Superior temporal gyrus (tissue), 1 donor: ENCODE results near the gene GDPD3.
"Not testable (repeated sequence)": the region's sequence is repeated elsewhere in the genome, so short reads cannot be mapped to it uniquely, and the experiment has no call there.

Experiments used
- DNase-seq: peaks from one replicate; pipeline ENCODE4 v3.0.0-alpha.2; 2016; ENCODE audit errors: extremely low spot score

Gene GDPD3, protein sequence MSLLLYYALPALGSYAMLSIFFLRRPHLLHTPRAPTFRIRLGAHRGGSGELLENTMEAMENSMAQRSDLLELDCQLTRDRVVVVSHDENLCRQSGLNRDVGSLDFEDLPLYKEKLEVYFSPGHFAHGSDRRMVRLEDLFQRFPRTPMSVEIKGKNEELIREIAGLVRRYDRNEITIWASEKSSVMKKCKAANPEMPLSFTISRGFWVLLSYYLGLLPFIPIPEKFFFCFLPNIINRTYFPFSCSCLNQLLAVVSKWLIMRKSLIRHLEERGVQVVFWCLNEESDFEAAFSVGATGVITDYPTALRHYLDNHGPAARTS

DNA sequence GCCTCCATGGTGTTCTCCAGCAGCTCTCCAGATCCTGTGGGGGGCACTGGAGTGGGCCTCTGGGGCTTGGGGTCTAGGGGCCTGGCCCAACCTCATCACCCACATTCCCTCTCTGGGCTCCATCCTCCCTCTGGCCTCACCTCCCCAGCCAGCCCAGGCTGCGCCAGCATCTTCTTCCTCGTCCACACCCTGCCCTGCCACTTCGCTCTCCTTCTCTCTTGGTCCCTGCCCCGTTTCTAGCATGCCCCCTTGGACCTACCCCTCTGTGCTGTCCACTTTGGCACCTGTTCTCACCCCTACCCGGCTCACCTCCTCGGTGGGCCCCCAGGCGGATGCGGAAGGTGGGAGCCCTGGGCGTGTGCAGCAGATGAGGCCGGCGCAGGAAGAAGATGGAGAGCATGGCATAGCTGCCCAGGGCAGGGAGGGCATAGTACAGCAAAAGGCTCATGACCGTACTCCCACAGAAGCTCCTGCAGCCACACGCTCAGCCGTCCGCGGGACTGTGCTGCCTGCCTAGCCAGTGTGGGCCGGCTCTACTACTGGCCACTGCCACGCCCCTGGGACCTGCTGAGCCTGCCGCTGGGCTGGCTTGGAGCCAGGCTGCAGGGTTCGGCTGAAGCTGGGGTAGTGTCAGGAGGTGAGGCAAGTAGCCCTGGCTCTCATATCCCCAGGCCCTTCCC lies at the start of gene GDPD3:
GDPD3 (minus strand) TSS at position 507 of the 680 bp plus-strand sequence; CDS start at position 448, 59 bp downstream.
- DNase-seq = no peak

DNA sequence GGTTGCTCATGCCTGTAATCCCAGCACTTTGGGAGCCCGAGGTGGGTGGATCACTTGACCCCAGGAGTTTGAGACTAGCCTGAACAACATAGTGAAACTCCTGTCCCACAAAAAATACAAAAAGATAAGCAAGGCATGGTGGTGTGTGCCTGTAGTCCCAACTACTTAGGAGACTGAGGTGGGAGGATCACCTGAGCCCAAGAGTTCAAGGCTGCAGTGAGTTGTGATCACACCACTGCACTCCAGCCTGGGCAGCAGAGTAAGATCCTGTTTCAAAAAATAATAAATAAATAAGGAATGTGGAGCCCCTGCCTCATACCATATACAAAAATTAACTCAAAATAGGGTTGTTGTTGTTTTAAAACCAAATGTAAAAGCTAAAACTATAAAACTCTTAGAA lies 43.9 kb upstream of the GDPD3 start:
- DNase-seq = no peak

DNA sequence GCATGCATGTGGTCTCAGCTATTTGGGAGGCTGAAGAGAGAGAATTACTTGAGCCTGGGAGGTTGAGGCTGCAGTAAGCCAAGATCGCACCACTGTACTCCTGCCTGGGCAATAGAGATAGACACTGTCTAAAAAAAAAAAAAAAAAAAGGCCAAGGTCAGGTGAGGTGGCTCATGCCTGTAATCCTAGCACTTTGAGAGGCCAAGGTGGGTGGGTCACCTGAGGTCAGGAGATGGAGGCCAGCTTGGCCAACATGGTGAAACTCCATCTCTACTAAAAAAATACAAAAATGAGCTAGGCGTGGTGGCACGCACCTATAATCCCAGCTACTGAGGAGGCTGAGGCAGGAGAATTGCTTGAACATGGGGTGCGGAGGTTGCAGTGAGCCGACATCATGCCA lies 41.9 kb upstream of the GDPD3 start:
- DNase-seq = no peak

DNA sequence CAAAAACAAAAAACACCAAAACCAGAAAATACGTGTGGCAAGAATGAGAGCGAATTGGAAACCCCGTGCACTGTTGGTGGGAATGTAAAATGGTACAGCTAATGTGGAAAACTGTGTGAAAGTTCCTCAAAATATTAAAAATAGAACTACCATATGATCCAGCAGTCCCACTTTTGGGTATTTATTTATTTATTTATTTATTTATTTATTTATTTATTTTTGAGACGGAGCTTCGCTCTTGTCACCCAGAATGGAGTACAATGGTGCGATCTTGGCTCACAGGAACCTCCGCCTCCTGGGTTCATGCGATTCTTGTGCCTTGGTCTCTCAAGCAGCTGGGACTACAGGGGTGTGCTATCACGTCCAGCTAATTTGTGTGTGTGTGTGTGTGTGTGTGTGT lies 39.2 kb upstream of the GDPD3 start:
- no peak for DNase-seq

DNA sequence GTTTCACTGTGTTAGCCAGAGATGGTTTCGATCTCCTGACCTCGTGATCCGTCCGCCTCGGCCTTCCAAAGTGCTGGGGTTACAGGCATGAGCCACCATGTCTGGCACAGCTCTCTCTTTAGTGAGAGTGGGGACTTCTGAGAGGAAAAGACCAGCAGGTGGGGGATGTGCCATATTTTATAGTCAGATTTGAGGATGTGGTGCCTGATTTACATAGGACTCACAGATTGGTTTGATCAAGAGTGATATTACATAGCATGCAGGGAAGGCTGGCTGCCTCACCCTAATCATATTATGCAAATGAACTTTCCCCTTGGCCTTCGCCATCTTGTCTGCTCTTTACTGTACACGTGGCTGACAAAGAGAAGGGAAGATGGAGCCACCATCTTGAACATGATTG lies 37.8 kb upstream of the GDPD3 start:
- DNase-seq = no peak

DNA sequence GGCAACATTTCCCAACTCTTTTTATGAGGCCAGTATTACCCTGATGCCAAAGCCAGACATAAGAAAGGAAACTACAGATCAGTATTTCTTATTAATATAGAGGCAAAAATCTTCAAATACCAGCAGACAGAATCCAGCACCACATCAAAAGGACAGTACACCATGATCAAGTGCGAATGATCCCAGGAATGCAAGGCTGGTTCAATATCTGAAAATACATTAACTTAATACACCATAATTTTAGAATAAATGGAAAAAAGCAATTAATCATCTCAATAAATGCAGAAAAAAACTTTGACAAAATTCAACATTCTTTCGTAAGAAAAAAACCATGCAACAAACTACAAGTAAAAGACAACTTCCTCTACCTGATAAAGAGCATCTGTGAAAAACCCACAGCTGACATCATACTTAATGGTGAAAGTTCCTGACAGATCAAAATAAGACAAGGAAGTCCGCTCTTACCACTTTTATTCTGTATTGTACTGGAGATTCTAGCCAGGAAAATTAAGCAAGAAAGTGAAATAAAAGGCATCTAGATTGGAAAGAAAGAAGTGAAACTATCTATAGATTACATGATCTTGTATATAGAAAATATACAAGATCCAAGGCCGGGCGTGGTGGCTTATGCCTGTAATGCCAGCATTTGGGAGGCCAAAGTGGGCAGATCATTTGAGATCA lies 36.1 kb upstream of the GDPD3 start:
- no peak for DNase-seq

DNA sequence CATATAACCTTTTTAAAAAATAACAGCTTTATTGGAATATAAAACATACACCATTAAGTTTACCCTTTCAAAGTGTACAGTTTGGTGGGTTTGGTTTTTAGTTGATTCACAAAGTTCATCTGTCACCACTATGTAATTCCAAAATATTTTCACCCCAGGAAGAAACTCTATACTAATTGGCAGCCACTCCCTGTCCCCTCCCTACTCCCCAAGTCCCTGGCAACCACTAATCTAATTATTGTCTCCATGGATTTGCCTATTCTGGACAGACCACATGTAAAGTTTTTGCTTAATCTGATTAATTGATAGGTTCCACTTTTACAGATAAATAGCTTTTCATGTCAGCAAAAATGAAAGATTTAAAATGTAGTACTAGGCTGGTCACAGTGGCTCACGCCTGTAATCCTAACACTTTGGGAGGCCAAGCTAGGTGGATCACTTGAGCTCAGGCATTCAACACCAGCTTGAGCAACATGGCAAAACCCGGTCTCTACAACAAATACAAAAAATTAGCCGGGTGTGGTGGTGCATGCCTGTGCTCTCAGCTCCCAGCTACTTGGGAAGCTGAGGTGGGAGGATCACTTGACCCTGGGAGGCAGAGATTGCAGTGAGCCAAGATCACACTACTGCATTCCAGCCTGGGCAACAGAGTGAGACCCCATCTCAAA lies 34.6 kb upstream of the GDPD3 start:
- DNase-seq = no peak

DNA sequence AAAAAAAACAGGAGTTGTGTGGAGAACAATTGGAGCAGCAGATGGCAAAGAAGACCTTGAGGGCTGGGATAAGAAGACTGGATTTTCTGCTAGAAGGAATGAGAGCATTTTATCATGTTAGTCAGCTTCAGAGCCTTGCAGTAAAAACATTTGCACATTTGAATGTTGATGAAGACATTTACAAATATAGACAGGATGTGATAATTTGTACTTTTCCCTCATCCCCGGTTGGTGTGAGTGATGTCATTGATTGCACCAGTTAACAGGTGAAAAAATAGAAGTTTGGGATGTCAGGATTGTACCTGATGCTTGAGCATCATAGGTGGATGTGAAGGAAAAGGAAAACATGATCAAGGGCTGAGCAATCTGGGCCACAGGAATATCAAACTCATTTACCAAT lies 32.3 kb upstream of the GDPD3 start:
- peak; percentile 56 for DNase-seq

DNA sequence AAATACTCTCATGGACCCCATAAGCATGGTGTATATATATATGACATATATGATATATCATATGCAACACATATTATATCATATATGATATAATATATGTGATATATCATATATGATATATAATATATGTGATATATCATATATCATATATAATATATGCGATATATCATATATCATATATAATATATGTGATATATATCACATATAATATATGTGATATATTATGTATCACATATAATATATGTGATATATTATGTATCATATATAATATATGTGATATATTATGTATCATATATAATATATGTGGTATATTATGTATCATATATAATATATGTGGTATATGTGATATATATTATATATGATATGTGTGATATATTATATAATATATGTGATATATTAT lies 31.6 kb upstream of the GDPD3 start:
- DNase-seq = no peak

DNA sequence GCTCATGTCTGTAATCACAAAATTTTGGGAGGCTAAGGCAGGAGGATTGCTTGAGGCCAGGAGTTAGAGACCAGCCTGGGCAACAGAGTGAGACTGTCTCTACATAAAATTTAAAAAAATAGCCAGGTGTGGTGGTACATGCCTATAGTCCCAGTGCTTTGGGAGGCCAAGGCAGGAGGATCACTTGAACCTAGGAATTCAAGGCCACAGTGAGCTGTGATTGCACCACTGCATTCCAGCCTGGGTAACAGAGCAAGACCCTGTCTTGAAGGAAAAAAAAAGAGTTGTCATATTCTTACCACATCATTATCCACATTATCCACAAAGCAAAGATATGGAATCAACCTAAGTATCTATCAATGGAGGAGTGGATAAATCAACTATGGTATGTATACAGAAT lies 30.7 kb upstream of the GDPD3 start:
- DNase-seq = no peak

DNA sequence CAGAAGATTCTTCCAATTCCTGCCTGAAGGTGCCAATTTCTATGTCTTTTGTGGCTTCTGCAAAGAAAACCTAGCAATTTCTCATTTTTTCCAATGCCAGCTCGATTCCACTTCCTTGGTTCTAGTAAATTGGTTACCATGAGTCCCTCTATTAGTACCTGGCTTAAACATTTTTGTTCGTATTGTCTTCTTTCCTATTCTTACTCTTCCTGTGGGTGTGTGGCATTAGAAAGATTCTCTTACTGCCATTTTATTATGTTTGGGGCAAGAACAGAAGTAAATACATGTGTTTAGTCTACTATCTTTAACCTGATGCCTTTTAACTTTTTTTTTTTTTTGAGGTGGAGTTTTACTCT lies 30.0 kb upstream of the GDPD3 start:
- no peak for DNase-seq

DNA sequence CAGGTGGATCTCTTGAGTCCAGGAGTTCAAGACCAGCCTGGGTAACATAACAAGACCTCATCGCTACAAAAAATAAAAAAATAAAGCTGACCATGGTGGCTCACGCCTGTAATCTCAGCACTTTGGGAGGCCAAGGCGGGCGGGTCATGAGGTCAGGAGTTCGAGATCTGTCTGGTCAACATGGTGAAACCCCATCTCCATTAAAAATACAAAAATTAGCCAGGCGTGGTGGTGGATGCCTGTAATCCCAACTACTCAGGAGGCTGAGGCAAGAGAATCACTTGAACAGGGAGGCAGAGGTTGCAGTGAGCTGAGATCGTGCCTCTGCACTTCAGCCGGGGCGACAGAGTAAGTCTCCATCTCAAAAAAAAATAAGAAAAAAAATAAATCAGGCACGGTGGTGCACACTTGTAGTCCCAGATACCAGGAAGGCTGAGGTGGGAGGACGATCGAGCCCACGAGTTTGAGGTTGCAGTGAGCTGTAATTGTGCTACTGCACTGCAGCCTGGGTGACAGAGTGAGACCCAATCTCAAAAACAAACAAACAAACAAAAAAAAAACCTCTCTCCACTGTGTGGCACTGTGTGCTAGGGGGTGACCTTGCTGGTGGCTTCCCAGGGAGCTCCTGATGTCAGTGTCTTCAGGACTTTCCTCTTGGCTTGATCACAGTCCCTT lies 29.5 kb upstream of the GDPD3 start:
- no peak for DNase-seq

DNA sequence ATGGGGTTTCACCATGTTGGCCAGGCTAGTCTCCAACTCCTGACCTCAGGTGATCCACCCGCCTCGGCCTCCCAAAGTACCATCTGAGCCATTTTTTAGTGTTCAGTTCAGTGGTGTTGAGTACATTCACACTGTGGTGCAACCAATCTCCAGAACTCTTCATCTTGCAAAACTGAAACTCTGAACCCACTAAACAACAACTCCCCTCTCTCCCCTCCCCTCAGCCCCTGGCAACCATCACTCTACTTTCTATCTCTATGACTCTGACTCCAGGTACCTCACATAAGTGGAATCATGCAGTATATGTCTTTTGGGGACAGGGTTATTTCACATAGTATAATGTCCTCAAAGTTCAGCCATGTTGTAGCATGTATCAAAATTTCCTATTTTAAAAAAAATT lies 28.4 kb upstream of the GDPD3 start:
- DNase-seq = no peak

DNA sequence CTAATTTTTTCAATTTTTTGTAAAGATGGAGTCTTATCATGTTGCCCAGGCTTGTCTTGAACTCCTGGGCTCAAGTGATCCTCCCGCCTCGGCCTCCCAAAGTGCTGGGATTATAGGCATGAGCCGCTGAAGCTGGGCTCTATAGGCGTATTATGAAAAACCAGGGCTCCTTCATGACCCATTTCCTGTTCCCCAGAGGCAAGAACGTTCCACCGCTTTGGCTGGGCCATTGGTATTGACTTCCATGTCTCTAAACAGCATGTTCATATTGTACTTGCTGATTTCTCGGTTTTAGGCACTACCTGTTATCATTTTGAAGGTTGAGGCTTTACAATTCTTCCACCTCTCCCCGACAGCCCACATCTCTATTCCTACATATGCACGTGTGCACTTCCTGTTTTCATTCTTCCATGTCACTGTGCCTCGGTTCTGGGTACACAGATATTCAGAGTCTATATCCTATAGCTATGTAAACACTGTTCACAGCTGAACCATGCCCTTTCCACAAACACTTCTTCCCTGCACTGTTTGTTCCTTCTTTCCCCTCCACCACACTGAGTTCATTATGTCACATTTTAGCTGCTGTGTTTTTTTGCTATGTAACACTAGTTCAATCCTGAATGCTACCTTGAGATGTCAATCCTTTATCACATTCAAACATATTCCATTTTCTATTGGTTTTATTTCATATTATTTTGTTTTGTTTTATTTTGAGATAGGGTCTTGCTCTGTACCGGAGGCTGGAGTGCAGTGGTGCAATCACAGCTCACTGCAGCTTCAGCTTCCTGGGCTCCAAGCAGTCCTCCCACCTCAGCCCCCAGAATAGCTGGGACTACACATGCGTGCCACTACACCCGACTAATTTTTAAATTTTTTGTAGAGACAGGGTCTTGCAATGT lies 26.5 kb upstream of the GDPD3 start:
- DNase-seq = no peak

DNA sequence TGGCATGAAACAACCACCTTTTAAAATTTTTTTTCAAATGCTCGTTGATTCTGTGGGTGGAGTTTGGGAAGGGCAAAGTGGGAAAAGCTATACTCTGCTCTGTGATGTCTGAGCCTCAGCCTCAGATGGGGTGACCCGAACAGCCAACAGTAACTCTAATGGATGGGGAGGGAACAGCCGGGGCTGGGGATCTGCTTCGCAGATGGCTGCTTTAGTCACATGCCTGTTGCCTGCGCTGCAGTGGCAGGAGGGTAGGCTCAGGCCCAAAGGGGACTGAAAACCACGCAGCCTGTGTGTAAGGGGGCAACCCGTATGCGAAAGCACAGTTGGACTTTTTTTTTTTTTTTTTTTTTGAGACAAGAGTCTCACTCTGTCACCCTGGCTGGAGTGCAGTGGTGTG lies 24.6 kb upstream of the GDPD3 start:
- no peak for DNase-seq

DNA sequence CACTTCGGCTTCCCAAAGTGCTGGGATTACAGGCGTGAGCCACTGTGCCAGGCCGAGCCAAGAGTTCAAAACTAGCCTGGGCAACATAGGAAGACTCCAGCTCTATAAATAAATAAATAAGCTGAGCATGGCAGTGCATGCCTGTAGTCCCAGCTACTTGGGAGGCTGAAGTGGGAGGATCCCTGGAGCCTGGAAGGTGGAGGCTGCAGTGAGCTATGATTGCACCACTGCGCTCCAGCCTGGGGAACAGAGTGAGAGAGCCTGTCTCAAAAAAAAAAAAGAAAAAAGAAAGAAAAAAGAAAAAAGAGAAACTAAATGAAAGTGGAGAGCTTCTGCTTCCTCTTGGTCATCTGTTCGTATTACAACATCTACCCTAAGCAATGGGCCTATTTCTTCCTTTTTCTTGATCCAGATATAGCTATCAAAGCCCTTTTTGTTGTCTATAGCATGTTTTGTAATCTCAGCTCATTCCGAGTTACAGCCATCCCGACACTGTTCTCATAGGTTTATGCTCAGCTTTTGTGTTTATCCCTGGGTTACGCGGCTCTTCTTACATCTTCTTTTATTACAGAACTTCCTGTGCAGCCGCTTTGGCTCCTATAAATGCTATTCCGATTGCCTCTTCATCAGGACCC lies 23.8 kb upstream of the GDPD3 start:
- no peak for DNase-seq

DNA sequence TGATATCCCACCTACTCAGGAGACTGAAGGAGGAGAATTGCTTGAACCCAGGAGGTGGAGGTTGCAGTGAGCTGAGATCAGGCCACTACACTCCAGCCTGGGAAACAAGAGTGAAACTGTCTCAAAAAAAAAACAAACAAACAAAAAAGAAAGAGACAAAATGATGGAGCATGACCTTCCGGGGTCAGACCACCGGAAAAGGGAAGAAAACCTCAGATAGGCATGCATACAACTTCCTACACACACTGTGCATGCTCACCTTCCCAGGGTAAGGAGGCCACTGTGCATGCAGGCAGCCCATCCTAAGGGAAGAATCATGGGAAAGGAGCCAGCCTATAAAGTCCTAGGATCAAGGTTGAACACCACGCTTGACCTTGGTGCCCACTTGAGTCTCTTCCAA lies 19.3 kb upstream of the GDPD3 start:
- DNase-seq = no peak

DNA sequence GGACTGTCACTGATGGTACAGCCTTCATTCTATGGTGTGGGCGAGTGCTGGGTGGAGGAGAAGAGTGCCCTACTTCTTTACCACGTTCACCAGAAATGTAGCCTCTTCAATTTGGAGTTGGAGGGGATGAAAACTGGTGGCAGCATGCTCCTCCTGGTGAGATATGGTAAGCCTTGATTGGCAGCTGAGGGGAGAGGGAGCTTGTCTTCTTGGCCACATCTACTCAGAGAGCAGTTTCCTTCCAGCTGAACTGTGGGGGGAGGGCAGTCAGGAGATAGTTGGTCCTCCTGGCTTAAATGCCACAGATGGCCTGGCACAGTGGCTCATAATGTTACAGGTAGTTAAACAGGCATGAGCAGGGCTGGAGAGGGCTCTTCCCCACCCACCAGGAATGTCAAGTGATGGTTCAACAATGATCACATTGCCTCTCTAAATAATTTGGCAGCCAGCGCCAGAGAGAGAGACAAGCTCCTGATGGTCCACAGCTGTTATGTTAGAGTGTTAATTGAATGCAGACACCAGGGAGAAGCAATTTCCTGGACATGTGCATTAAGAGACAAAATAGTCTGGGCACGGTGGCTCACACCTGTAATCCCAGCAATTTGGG lies 18.6 kb upstream of the GDPD3 start:
- peak; percentile 28 for DNase-seq

DNA sequence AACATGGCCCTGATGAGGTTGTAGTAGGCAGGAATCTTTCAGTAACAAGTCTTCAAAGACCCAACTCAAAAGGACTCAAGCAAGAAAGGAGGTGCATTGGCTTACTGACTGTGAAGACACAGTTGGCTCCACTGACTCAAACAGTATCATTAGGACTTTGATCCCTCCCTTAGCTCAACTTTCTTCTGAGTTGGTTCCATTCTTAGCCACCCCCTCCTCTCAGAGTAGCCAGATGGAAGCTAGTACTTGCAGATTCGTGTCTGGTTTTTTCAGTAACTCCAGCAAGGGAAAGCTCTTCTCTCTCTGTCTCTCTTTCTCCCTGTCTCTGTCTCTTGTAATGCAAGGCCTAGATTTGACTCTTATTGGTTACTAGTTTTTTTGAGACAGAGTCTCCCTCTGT lies 14.7 kb upstream of the GDPD3 start:
- no peak for DNase-seq

DNA sequence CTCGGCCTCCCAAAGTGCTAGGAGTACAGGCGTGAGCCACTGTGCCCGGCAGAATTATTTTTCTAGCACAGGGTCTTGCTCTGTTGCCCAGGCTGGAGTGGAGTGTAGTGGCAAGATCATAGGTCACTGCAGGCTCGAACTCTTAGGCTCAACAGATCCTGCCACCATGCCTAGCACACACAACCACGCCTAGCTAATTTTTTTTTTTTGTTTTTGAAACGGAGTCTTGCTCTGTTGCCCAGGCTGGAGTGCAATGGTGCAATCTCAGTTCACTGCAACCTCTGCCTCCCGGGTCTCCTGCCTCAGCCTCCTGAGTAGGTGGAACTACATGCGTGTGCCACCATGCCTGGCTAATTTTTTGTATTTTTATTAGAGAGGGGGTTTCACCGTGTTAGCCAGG lies 12.4 kb upstream of the GDPD3 start:
- DNase-seq = not testable (repeated sequence)
